ENCODE results near the gene FHIT. TPM values are rescaled to one million over a fixed set of nuclear protein-coding genes. Genes with fewer than 3 reads are reported as not detected.
A peak's percentile ranks its signal among the peaks of the same experiment; 100 is the strongest.

Gene FHIT
- total and polyA plus RNA-seq, 10 of the 15 experiments (the other 5 are each of a cell fraction or from before 2014, with no cell fraction given), result 4.2 to 14.9 (median 9.4) TPM

DNA sequence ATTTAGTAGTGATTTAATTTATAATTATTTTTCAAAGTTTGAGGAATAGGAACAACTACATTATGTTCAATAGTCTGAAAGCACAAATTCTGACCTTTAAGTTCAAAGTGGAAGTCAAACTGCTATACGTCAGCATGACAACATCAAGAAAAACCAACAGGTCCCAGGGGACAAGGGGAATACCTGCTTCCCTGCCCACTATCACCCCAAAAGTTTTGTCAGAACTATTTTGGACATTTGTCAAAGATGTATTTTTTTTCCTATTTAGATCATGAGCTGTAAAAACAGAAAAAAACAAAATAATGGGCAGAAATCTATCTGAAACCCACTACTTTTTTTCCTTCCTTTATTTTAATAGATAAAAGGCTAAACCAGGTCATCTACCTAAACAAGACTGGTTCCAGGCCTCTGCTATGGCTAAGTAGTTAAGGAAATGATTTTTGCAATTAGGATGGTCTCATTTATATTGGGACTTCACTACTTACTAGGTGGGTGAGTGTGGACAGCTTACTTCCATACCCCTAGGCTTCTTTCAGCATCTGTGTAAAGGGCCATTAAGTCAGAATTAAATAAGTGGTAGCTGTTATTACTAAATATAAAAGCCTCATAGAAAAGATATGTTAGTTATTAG lies 746.3 kb downstream of the FHIT start:
- intact Hi-C loops (cut with micrococcal nuclease; ENCODE audit: unreplicated experiment), result no loop called here
- TF ChIP-seq SREBF2 (IDR thresholded peaks at IDR 0.05; ENCODE audit: low read length) (no peak), PAX5 (IDR thresholded peaks at IDR 0.05; ENCODE audit: borderline replicate concordance, low read depth, low read length) (peak; percentile 59; the same call in 1 of the 2 replicates), TBL1XR1 (IDR thresholded peaks at IDR 0.05; ENCODE audit: low read depth, low read length) (peak; percentile 54; the same call in 1 of the 2 replicates), CHD2 (IDR thresholded peaks at IDR 0.05; ENCODE audit: borderline replicate concordance, low read depth, low read length) (peak; percentile 50; the same call in 1 of the 2 replicates), ATF7 (IDR thresholded peaks at IDR 0.05; ENCODE audit: low read depth) (peak; percentile 87), SUZ12 (IDR thresholded peaks at IDR 0.05; ENCODE audit: unreplicated experiment) (no peak), SMAD1 (IDR thresholded peaks at IDR 0.05; ENCODE audit: low read depth, partially characterized antibody) (no peak), RUNX3 (IDR thresholded peaks at IDR 0.05; ENCODE audit: low read length) (peak; percentile 43; the same call in 1 of the 2 replicates), DPF2 (IDR thresholded peaks at IDR 0.05) (peak; percentile 75), MEF2B (IDR thresholded peaks at IDR 0.05; ENCODE audit: partially characterized antibody, poor library complexity, severe bottlenecking) (peak; percentile 96)
- TF ChIP-seq, protein P1, sequence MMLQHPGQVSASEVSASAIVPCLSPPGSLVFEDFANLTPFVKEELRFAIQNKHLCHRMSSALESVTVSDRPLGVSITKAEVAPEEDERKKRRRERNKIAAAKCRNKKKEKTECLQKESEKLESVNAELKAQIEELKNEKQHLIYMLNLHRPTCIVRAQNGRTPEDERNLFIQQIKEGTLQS (IDR thresholded peaks at IDR 0.05; ENCODE audit: borderline replicate concordance, extremely low read depth, low read depth, low read length), result no peak
- TF ChIP-seq, protein P2, sequence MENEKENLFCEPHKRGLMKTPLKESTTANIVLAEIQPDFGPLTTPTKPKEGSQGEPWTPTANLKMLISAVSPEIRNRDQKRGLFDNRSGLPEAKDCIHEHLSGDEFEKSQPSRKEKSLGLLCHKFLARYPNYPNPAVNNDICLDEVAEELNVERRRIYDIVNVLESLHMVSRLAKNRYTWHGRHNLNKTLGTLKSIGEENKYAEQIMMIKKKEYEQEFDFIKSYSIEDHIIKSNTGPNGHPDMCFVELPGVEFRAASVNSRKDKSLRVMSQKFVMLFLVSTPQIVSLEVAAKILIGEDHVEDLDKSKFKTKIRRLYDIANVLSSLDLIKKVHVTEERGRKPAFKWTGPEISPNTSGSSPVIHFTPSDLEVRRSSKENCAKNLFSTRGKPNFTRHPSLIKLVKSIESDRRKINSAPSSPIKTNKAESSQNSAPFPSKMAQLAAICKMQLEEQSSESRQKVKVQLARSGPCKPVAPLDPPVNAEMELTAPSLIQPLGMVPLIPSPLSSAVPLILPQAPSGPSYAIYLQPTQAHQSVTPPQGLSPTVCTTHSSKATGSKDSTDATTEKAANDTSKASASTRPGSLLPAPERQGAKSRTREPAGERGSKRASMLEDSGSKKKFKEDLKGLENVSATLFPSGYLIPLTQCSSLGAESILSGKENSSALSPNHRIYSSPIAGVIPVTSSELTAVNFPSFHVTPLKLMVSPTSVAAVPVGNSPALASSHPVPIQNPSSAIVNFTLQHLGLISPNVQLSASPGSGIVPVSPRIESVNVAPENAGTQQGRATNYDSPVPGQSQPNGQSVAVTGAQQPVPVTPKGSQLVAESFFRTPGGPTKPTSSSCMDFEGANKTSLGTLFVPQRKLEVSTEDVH (IDR thresholded peaks at IDR 0.05; ENCODE audit: low read depth, partially characterized antibody), result no peak
- TF ChIP-seq, protein P3, sequence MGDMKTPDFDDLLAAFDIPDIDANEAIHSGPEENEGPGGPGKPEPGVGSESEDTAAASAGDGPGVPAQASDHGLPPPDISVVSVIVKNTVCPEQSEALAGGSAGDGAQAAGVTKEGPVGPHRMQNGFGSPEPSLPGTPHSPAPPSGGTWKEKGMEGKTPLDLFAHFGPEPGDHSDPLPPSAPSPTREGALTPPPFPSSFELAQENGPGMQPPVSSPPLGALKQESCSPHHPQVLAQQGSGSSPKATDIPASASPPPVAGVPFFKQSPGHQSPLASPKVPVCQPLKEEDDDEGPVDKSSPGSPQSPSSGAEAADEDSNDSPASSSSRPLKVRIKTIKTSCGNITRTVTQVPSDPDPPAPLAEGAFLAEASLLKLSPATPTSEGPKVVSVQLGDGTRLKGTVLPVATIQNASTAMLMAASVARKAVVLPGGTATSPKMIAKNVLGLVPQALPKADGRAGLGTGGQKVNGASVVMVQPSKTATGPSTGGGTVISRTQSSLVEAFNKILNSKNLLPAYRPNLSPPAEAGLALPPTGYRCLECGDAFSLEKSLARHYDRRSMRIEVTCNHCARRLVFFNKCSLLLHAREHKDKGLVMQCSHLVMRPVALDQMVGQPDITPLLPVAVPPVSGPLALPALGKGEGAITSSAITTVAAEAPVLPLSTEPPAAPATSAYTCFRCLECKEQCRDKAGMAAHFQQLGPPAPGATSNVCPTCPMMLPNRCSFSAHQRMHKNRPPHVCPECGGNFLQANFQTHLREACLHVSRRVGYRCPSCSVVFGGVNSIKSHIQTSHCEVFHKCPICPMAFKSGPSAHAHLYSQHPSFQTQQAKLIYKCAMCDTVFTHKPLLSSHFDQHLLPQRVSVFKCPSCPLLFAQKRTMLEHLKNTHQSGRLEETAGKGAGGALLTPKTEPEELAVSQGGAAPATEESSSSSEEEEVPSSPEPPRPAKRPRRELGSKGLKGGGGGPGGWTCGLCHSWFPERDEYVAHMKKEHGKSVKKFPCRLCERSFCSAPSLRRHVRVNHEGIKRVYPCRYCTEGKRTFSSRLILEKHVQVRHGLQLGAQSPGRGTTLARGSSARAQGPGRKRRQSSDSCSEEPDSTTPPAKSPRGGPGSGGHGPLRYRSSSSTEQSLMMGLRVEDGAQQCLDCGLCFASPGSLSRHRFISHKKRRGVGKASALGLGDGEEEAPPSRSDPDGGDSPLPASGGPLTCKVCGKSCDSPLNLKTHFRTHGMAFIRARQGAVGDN (IDR thresholded peaks at IDR 0.05), result peak; percentile 24; the same call in 1 of the 2 replicates
- TF ChIP-seq, protein P4, sequence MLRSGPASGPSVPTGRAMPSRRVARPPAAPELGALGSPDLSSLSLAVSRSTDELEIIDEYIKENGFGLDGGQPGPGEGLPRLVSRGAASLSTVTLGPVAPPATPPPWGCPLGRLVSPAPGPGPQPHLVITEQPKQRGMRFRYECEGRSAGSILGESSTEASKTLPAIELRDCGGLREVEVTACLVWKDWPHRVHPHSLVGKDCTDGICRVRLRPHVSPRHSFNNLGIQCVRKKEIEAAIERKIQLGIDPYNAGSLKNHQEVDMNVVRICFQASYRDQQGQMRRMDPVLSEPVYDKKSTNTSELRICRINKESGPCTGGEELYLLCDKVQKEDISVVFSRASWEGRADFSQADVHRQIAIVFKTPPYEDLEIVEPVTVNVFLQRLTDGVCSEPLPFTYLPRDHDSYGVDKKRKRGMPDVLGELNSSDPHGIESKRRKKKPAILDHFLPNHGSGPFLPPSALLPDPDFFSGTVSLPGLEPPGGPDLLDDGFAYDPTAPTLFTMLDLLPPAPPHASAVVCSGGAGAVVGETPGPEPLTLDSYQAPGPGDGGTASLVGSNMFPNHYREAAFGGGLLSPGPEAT (IDR thresholded peaks at IDR 0.05; ENCODE audit: low read depth), result peak; percentile 92

More for the DNA sequence above, 746.3 kb downstream of the FHIT start:
- POLR2A ChIA-PET, result interaction anchor here (1.3 kb wide), 1 partner anchor 10 kb away, joined by 4 read pairs; no protein-coding TSS in a partner anchor
- Histone ChIP-seq H3K79me2 (ENCODE audit: control insufficient read depth, insufficient read depth, low read length) (no peaks in the 10 kb centered on the region), H3K4me3 (no peak overlapping the region), H4K20me1 (ENCODE audit: control insufficient read depth, insufficient read depth) (no peaks in the 10 kb centered on the region), H3K27ac (ENCODE audit: control insufficient read depth, insufficient read depth) (no peak overlapping the region), H3K9me3 (replicated peaks; ENCODE audit: control insufficient read depth, insufficient read depth, low read length) (no peaks in the 10 kb centered on the region), H3K4me1 (ENCODE audit: control insufficient read depth, insufficient read depth, low read length) (no peaks in the 10 kb centered on the region), H2AFZ (ENCODE audit: control insufficient read depth, low read depth, low read length) (no peak overlapping the region), H3K9ac (ENCODE audit: control insufficient read depth, insufficient read depth, low read length) (no peak overlapping the region), H3K27me3 (replicated peaks in 1 of 2; ENCODE audit: control insufficient read depth in 2 of 2, insufficient read depth in 2 of 2, low read length in 1 of 2) (no peaks in the 10 kb centered on the region), H3K36me3 (ENCODE audit: control insufficient read depth in 2 of 2, insufficient read depth in 2 of 2, low read length in 1 of 2) (no peaks in the 10 kb centered on the region), H3K4me2 (ENCODE audit: control insufficient read depth, insufficient read depth) (no peak overlapping the region)
- no peak for FAIRE-seq
- RAD21 ChIA-PET (ENCODE audit: unreplicated experiment), result interaction anchor here (1.2 to 1.6 kb wide), 2 partner anchors 11 to 22 kb away, joined by 3 read pairs; no protein-coding TSS in a partner anchor
- peak; percentile 13 for DNase-seq (ENCODE audit: low read depth, low spot score)
- ATAC-seq, result peak; percentile 85
- WGBS (ENCODE audit: insufficient coverage, insufficient replicate concordance, low lambda C conversion rate, missing lambda C conversion rate), result 0% methylated on average over 1 of the region's 1 CpG
- in situ Hi-C loops (cut with MboI), result no loop called here
- SMC1A ChIA-PET (ENCODE audit: uncharacterized antibody, unreplicated experiment), result interaction anchor here (0.7 to 1.4 kb wide), 5 partner anchors 9 to 51 kb away, joined by 3 to 4 read pairs (median 3); no protein-coding TSS in a partner anchor
- no TSS peak for BruUV-seq (replicated peaks)
- CTCF ChIA-PET, result interaction anchor here (1.4 kb wide), 1 partner anchor 23 kb away, joined by 4 read pairs; no protein-coding TSS in a partner anchor
